SU-DHL-6 (cell line): ENCODE results near the gene ZNF354C.

Source experiments
- EZH2phosphoT487 ChIP-seq: fragments of 200-600 bp; sonication (generic), shearing (Covaris generic); conservative IDR thresholded peaks from 2 replicates; pipeline ENCODE4 v1.6.1; 2018; ENCODE audit warnings: mild to moderate bottlenecking, antibody characterized with exemption, low read length, moderate library complexity, mixed read lengths
- TF ChIP-seq, protein P1 (sequence below): fragments of 200-600 bp; sonication (generic); IDR thresholded peaks from one replicate; pipeline ENCODE4 v1.5.1; 2017; ENCODE audit warnings: antibody characterized with exemption, mild to moderate bottlenecking, low read length, moderate library complexity; ENCODE audit not compliant: insufficient read depth, poor library complexity, severe bottlenecking

DNA sequence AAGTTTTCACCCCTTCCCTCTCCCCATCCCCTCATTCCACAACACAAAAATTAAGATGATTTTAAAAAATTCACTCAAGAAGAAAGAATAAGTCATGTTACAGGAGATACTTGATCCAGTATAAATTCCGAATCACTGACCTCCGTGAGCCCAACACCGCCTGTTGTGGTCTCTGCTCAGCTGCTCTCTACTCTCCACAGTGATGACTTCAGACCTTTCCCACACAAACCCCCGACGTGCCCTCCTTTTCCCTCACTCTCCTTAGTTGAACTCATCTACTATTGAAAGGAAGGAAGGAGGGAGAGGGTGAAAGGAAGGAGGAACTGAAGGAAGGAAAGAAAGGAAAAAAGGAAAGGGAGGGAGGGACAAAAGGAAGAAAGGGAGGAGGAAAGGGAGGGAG, 55.1 kb downstream of the ZNF354C start:
- TF ChIP-seq, protein P1, sequence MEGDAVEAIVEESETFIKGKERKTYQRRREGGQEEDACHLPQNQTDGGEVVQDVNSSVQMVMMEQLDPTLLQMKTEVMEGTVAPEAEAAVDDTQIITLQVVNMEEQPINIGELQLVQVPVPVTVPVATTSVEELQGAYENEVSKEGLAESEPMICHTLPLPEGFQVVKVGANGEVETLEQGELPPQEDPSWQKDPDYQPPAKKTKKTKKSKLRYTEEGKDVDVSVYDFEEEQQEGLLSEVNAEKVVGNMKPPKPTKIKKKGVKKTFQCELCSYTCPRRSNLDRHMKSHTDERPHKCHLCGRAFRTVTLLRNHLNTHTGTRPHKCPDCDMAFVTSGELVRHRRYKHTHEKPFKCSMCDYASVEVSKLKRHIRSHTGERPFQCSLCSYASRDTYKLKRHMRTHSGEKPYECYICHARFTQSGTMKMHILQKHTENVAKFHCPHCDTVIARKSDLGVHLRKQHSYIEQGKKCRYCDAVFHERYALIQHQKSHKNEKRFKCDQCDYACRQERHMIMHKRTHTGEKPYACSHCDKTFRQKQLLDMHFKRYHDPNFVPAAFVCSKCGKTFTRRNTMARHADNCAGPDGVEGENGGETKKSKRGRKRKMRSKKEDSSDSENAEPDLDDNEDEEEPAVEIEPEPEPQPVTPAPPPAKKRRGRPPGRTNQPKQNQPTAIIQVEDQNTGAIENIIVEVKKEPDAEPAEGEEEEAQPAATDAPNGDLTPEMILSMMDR, result no peak
- no peak for TF ChIP-seq EZH2phosphoT487
